CD4-positive, alpha-beta T cell treated with Interleukin-1 beta for 1 hour (primary cell): ENCODE data around the gene LMF2.

Experiments used
- DNase-seq, 2 donors: peaks; one replicate each; pipeline ENCODE4 v3.0.0-alpha.2; 2020 to 2022

LMF2 gene

GRCh38 chr22:50481045-50481439, 26.5 kb downstream of the LMF2 start:
- DNase-seq, result no peak

GRCh38 chr22:50479721-50480120, 27.8 kb downstream of the LMF2 start:
- no peak for DNase-seq

- DNase-seq, result no peak
Observed at GRCh38 chr22:50477923-50478322, 29.6 kb downstream of the LMF2 start.

GRCh38 chr22:50476868-50477267, 30.6 kb downstream of the LMF2 start:
- no peak for DNase-seq

GRCh38 chr22:50475652-50476002, 31.9 kb downstream of the LMF2 start:
- no peak for DNase-seq

GRCh38 chr22:50474710-50475651, 32.5 kb downstream of the LMF2 start, which contains the start of gene SBF1:
SBF1 (minus strand) TSS chr22:50475035; CDS start chr22:50474840, 195 bp downstream.
- peak; percentile 89 to 90 for DNase-seq

GRCh38 chr22:50473855-50474671, 33.4 kb downstream of the LMF2 start:
- DNase-seq, result no peak

- peak; percentile 57 to 69 for DNase-seq
Observed at GRCh38 chr22:50473088-50473487, 34.4 kb downstream of the LMF2 start.

- no peak for DNase-seq
Observed at GRCh38 chr22:50471962-50472361, 35.5 kb downstream of the LMF2 start.

- DNase-seq, result no peak
Observed at GRCh38 chr22:50471197-50471847, 36.2 kb downstream of the LMF2 start.

- DNase-seq, result no peak
Observed at GRCh38 chr22:50470491-50470890, 37.0 kb downstream of the LMF2 start.

GRCh38 chr22:50469377-50470305, 37.9 kb downstream of the LMF2 start:
- DNase-seq, result peak; percentile 97 to 98

GRCh38 chr22:50468626-50469025, 38.9 kb downstream of the LMF2 start:
- no peak for DNase-seq

GRCh38 chr22:50467773-50468440, 39.6 kb downstream of the LMF2 start:
- no peak for DNase-seq

GRCh38 chr22:50467341-50467740, 40.2 kb downstream of the LMF2 start:
- DNase-seq, result no peak

- DNase-seq, result no peak
Observed at GRCh38 chr22:50465066-50465930, 42.2 kb downstream of the LMF2 start.

- no peak for DNase-seq
Observed at GRCh38 chr22:50464451-50464850, 43.1 kb downstream of the LMF2 start.

GRCh38 chr22:50463188-50463900, 44.2 kb downstream of the LMF2 start:
- no peak for DNase-seq

GRCh38 chr22:50461979-50462540, 45.4 kb downstream of the LMF2 start:
- DNase-seq, result no peak
